ENCODE data around the gene SRA1. TPM values are rescaled to one million over a fixed set of nuclear protein-coding genes. Genes with fewer than 3 reads are reported as not detected.

Gene SRA1
- total RNA-seq, 1 donor from 2014 or later, result 16.9 TPM

GRCh38 chr5:140554454-140554853 lies 2.8 kb downstream of the SRA1 start:
- Histone ChIP-seq H3K27me3 (no peaks in the 10 kb centered on the region), H4K20me1 (ENCODE audit: low read depth) (peaks cover 14% of the 10 kb centered on the region), H3K9me3 (ENCODE audit: low read depth) (no peaks in the 10 kb centered on the region), H3F3A (ENCODE audit: low read depth) (peaks cover 7% of the 10 kb centered on the region), H3K36me3 (no peaks in the 10 kb centered on the region), H3K9ac (no peak overlapping the region), H2AFZ (replicated peaks) (no peak overlapping the region), H3K4me3 (no peak overlapping the region), H3K79me2 (ENCODE audit: low read depth) (peaks cover 46% of the 10 kb centered on the region), H3K27ac (no peak overlapping the region), H3K4me1 (peaks cover 12% of the 10 kb centered on the region), H3K4me2 (no peak overlapping the region)
- H3K36me3 Mint-ChIP-seq, result peaks cover 29% of the 10 kb centered on the region
- H3K9me3 Mint-ChIP-seq, result no peaks in the 10 kb centered on the region
- DNase-seq (ENCODE audit: low spot score), result no peak
- no peak overlapping the region for H3K4me3 Mint-ChIP-seq
- peaks cover 20% of the 10 kb centered on the region for H3K4me1 Mint-ChIP-seq
- no peak for TF ChIP-seq EZH2phosphoT487 (IDR thresholded peaks at IDR 0.05)
- no peak for TF ChIP-seq EZH2 (IDR thresholded peaks at IDR 0.05)
- TF ChIP-seq CTCF (IDR thresholded peaks at IDR 0.05), result no peak
- peaks cover 4% of the 10 kb centered on the region for H3K27me3 Mint-ChIP-seq (ENCODE audit: insufficient read depth, low read depth)
- H3K27ac Mint-ChIP-seq, result no peak overlapping the region

- peaks cover 24% of the 10 kb centered on the region for H3K4me1 Mint-ChIP-seq
- H3K4me3 Mint-ChIP-seq, result no peak overlapping the region
- no peak for TF ChIP-seq EZH2phosphoT487 (IDR thresholded peaks at IDR 0.05)
- TF ChIP-seq CTCF (IDR thresholded peaks at IDR 0.05), result no peak
- TF ChIP-seq EZH2 (IDR thresholded peaks at IDR 0.05), result no peak
- Histone ChIP-seq H3K27me3 (no peaks in the 10 kb centered on the region), H3K9me3 (ENCODE audit: low read depth) (no peaks in the 10 kb centered on the region), H3K9ac (no peak overlapping the region), H3K27ac (no peak overlapping the region), H3K4me3 (no peak overlapping the region), H3K36me3 (no peaks in the 10 kb centered on the region), H3F3A (ENCODE audit: low read depth) (peaks cover 14% of the 10 kb centered on the region), H3K4me1 (peaks cover 13% of the 10 kb centered on the region), H4K20me1 (ENCODE audit: low read depth) (peaks cover 20% of the 10 kb centered on the region), H3K4me2 (no peak overlapping the region), H2AFZ (replicated peaks) (no peak overlapping the region), H3K79me2 (ENCODE audit: low read depth) (peaks cover 46% of the 10 kb centered on the region)
- no peak overlapping the region for H3K27ac Mint-ChIP-seq
- H3K9me3 Mint-ChIP-seq, result no peaks in the 10 kb centered on the region
- H3K36me3 Mint-ChIP-seq, result peaks cover 30% of the 10 kb centered on the region
- no peak for DNase-seq (ENCODE audit: low spot score)
- H3K27me3 Mint-ChIP-seq (ENCODE audit: insufficient read depth, low read depth), result peaks cover 8% of the 10 kb centered on the region
Observed at GRCh38 chr5:140553657-140554056, 3.6 kb downstream of the SRA1 start.

GRCh38 chr5:140551872-140552271 lies 5.4 kb downstream of the SRA1 start:
- Mint-ChIP-seq H3K27ac (no peak overlapping the region), H3K9me3 (no peaks in the 10 kb centered on the region), H3K36me3 (peaks cover 24% of the 10 kb centered on the region), H3K4me3 (no peak overlapping the region), H3K4me1 (peaks cover 27% of the 10 kb centered on the region), H3K27me3 (ENCODE audit: insufficient read depth, low read depth) (peaks cover 8% of the 10 kb centered on the region)
- H4K20me1 ChIP-seq (ENCODE audit: low read depth), result peaks cover 31% of the 10 kb centered on the region
- H3K4me3 ChIP-seq, result no peak overlapping the region
- H3K9me3 ChIP-seq (ENCODE audit: low read depth), result no peaks in the 10 kb centered on the region
- peaks cover 16% of the 10 kb centered on the region for H3K4me1 ChIP-seq
- no peak for DNase-seq (ENCODE audit: low spot score)
- no peak overlapping the region for H3K27ac ChIP-seq
- H3K79me2 ChIP-seq (ENCODE audit: low read depth), result peaks cover 43% of the 10 kb centered on the region
- no peak overlapping the region for H3K4me2 ChIP-seq
- H3F3A ChIP-seq (ENCODE audit: low read depth), result peaks cover 24% of the 10 kb centered on the region
- no peaks in the 10 kb centered on the region for H3K36me3 ChIP-seq
- H2AFZ ChIP-seq (replicated peaks), result no peak overlapping the region
- no peak for TF ChIP-seq CTCF (IDR thresholded peaks at IDR 0.05)
- no peak for TF ChIP-seq EZH2phosphoT487 (IDR thresholded peaks at IDR 0.05)
- no peak for TF ChIP-seq EZH2 (IDR thresholded peaks at IDR 0.05)
- H3K9ac ChIP-seq, result no peak overlapping the region
- no peaks in the 10 kb centered on the region for H3K27me3 ChIP-seq

Data from neural progenitor cell (in vitro differentiated cells).